Ammon's horn (tissue), 1 donor: Measurements from ENCODE around the gene LCE2D.
"Not testable (repeated sequence)": the region's sequence is repeated elsewhere in the genome, so short reads cannot be mapped to it uniquely, and the experiment has no call there.

Experiments used
- DNase-seq: peaks from one replicate; pipeline ENCODE4 v3.0.0-alpha.2; 2016; ENCODE audit warnings: low spot score

LCE2D gene

GRCh38 chr1:152663098-152663497 lies at the start of gene LCE2D:
Gene LCE2D (plus strand): TSS chr1:152663380. CDS start chr1:152664106, 726 bp downstream.
- DNase-seq = no peak

GRCh38 chr1:152613511-152613910 lies 49.7 kb upstream of the LCE2D start, which contains the start of gene LCE3B:
Gene LCE3B (plus strand): TSS chr1:152613811. CDS start chr1:152613811, 0 bp downstream.
- DNase-seq = no peak

GRCh38 chr1:152621993-152622392 lies 41.2 kb upstream of the LCE2D start:
- DNase-seq = no peak

GRCh38 chr1:152622803-152623202 lies 40.4 kb upstream of the LCE2D start, which contains the start of gene LCE3A:
Gene LCE3A (minus strand): TSS chr1:152623103. CDS start chr1:152623103, 0 bp downstream.
- no peak for DNase-seq

GRCh38 chr1:152623203-152623844 lies 39.9 kb upstream of the LCE2D start:
- DNase-seq = no peak

DNA sequence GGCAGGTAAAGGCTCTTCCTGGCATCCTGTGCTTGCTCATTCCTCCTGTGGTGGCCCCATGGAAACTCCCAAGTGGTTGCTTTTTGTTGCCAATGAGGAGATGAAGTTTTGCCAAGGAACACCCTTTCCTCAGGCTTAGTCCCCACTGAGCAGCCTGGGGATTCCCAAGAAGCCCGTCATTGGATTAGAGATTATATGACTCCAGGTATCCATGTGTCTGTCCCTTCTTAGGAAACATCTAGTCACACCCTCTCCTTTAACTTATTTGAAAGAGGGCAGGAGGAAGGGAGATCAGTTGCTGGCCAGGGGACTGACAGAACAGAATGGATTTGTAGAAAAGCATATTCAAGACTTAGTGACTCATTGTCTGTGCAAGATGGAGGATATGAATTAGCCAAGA lies 36.4 kb upstream of the LCE2D start:
- DNase-seq = no peak

DNA sequence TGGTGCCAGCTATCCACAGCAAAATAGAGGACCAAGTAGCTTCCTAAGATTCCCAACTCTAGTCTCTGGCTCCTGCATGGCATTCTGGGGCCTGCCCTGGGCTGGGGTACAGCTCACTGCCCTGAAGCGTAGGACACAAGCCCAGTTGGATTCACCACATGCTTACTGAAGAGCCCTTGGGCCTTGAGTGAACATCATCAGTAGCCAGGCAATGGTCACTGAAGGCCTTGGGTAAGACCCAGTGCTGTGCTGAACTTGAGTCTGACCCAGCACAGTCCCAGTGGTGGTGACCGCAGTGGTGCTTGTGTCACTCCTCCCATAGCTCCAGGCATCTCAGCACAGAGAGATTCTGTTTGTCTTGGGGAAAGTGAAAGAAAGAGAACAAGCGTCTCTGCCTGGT lies 32.6 kb upstream of the LCE2D start:
- no peak for DNase-seq

GRCh38 chr1:152640351-152640750 lies 22.8 kb upstream of the LCE2D start:
- no peak for DNase-seq

DNA sequence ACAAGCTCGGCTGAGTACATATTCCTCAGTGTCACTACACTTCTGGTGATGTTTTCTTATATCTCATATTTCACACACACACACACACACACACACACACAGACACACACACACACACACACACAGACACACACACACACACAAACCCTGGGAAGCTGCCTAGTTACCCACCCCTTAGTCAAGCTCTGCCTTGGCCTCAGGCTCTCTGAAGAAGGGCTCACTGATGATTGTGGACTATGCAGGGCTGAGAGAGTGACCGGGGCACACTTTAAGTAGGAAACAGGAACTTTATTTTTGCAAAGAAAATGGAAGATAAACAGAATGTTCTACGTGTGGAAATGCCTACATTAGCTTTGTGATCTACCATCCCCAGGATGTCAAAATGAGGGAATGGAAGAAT lies 19.2 kb upstream of the LCE2D start:
- DNase-seq = no peak

- DNase-seq = no peak
These were observed 18.0 kb upstream of the LCE2D start for GRCh38 chr1:152645146-152645545.

DNA sequence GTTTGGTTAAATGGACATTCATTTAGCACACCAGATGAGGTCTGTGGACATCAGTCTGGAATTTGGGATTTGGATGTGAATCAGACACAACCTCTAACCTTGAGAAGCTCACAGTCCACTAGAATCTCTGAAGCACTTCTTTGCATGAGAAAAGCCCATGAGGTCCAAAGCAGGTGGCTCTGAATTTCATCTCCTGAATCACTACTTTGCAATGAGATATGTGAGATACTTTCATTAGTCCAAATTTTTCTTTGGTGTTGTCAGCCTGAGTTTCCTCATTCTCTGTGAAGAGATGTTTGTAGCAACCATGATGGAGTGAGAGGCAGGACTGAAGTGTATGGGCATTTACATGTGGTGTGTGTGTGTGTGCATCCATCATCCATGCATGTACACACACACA lies 16.5 kb upstream of the LCE2D start:
- DNase-seq = no peak

DNA sequence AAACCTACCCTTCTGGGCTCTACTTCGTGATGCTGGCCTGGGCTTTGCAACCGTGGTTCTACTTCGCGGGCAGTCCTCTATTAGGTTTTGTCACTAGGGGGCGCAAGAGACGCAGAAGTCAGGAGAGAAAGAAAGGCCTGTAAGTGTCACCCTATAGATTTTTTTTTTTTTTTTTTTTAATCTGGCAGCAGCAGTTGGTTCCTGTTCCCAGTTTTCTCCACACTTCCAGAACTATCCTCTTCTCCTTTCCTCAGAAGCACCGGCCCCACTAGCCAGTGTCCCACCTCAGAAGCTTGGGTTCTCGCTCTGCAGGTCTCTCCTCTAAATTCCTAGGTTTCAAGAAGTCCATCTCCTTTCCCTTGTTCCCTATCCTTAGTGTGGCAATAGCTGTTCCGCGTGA lies 9.1 kb upstream of the LCE2D start:
- peak; percentile 37 for DNase-seq

DNA sequence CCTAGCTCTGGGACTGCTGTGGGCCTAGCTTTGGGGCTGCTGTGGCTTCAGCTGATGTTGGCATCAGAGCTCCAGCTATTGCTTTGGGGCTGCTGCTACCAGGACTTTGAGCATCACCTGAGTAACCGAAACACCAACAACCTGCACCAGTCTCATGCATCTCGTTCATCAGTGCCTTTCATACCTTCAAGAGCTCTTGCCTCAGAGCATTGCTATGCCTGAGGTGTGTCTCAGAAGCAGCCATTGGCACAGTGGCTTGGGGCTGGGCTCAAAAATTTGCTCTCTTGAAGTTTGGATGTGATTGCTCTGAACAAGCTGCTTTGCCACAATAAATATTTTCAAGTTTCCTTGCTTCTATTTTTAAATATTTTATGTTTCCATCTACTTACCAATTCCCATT lies 6.7 kb upstream of the LCE2D start:
- no peak for DNase-seq

GRCh38 chr1:152657677-152658076 lies 5.5 kb upstream of the LCE2D start:
- no peak for DNase-seq

GRCh38 chr1:152658649-152659048 lies 4.5 kb upstream of the LCE2D start:
- no peak for DNase-seq

DNA sequence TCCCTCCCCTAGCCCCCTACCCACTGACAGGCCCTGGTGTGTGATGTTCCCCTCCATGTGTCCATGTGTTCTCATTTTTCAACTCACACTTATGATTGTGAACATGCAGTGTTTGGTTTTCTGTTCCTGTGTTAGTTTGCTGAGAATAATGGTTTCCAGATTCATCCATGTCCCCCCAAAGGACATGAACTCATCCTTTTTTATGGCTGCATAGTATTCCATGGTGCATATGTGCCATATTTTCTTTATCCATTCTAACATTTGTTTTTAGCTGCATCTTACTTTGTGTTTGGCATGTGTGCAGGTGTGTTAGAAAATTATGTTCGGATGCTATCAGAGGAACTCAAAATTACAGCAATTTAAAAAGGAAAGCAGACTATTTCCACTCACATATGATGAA lies 3.0 kb downstream of the LCE2D start:
- DNase-seq = not testable (repeated sequence)

DNA sequence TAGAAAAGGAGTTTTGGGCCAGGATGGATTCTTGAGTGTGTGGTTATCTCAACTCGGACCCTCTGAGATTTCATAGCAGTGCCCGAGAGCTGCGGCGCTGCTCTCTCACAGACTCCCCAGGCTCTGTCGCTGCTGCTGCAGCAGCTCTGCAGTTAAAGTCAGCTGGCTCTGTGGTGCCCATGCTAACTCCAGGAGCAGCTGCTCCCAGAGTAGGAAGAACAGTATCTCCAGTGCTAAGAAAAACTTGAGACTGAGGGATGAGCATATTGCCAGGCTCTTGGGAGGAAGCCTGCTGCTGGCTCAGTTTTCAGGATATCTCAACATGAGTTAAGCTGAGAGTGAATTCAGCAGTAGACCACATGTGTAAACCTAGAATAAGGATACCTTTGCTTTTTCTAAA lies 4.5 kb downstream of the LCE2D start:
- DNase-seq = no peak

DNA sequence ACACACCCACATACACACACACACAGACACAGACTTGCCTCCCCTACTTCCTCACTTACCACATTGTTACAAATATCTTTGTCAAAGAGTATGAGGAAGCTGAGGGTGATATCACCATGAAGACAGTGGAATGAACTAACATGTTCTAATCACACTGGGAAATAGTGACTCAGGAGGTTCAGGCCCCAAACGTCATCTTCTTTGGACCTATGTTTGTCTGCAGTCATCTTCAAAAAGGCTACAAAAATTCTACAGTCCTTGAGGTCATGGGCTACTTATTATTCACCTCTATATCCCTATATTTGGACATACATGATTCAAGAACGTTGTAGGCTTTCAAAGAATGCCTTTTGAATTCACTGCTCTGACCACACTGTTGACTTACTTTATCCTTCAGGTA lies 9.8 kb downstream of the LCE2D start:
- no peak for DNase-seq

- DNase-seq = not testable (repeated sequence)
These were observed 11.8 kb downstream of the LCE2D start, which contains the start of gene LCE2C for GRCh38 chr1:152674983-152675382. Gene LCE2C (plus strand): TSS chr1:152675279. CDS start chr1:152676016, 737 bp downstream.

- no peak for DNase-seq
These were observed 16.3 kb downstream of the LCE2D start for GRCh38 chr1:152679459-152679858.

DNA sequence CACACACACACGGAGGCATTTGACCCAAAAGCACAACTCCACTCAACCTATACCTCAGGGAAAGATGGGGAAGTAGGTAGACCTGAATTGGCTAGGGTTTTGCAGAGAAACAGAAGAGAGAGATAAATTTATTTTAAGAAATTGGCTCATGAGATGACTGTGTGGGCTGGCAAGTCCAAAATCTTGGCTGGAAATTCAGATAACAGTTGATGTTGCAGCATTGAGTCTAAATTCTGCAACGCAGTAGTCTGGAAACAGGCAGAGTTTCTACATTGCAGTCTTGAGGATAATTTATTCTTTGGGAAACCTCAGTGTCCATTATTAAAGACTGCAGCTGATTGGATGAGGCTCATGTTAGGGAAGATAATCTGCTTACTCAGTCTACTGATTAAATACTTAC lies 18.4 kb downstream of the LCE2D start:
- DNase-seq = peak; percentile 5

DNA sequence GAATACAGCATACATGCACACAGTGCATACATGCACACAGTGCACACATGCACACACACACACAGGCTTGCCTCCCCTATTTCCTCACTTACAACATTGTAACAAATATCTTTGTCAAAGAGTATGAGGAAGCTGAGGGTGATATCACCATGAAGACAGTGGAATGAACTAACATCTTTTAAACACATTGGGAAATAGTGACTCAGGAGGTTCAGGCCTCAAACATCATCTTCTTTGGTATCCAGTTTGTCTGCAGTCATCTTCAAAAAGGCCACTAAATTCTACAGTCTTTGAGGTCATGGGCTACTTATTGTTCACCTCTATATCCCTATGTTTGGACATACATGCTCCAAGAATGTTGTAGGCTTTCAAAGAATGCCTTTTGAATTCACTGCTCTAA lies 20.7 kb downstream of the LCE2D start:
- no peak for DNase-seq

DNA sequence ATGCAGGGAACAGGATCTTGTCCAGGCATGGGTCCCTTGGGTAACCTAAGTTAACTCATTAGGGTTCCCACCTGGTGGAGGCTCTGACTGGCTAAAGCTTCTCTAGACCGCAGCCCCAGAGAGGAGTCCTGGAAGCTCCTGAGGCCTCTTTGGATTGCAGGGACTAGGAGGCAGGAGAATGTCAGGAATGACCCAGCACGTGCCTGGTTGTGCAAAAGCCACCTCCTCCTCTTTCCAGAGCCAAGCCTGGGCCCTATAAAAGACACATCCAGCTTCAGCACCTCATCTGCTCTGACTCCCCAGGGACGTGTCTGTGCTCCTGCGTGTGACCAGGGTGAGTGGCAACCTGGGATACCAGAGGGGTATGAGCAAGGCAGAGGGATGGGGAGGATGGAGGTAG lies 22.6 kb downstream of the LCE2D start, which contains the start of gene LCE2B:
Gene LCE2B (plus strand): TSS at position 301 of the 400 bp plus-strand sequence. CDS start 721 bp downstream, outside the sequence.
- DNase-seq = not testable (repeated sequence)
